Liver (tissue), 9 donors: ENCODE results near the gene NAGA. TPM values are rescaled to one million over a fixed set of nuclear protein-coding genes. Genes with fewer than 3 reads are reported as not detected.
A peak's percentile ranks its signal among the peaks of the same experiment; 100 is the strongest.

ENCODE experiments used
- DNase-seq: peaks from one replicate; pipeline ENCODE4 v3.0.0-alpha.2; 2017; ENCODE audit warnings: low spot score
- H3K27ac ChIP-seq, 2 donors: one replicate each; pipeline ENCODE4 v1.7.0; 2013; ENCODE audit warnings: inconsistent platforms in 2 of 2, low read length in 2 of 2, control low read depth in 1 of 2, low read depth in 1 of 2, mild to moderate bottlenecking in 1 of 2
- H3K27me3 ChIP-seq, 4 donors: one replicate each; pipeline versions ENCODE4 v1.6.1 to v1.7.0; 2013; ENCODE audit warnings: low read length in 3 of 4, inconsistent platforms in 1 of 4, mild to moderate bottlenecking in 1 of 4, moderate library complexity in 1 of 4; ENCODE audit not compliant: control insufficient read depth in 4 of 4, insufficient read depth in 4 of 4
- H3K36me3 ChIP-seq, 4 donors: one replicate each; pipeline versions ENCODE4 v1.6.1 to v1.7.0; 2013; ENCODE audit warnings: low read length in 3 of 4, mild to moderate bottlenecking in 3 of 4, low read depth in 1 of 4, moderate library complexity in 1 of 4; ENCODE audit not compliant: control insufficient read depth in 4 of 4, insufficient read depth in 3 of 4
- H3K4me1 ChIP-seq, 4 donors: one replicate each; pipeline versions ENCODE4 v1.6.1 to v1.7.0; 2013; ENCODE audit warnings: low read length in 3 of 4, mild to moderate bottlenecking in 3 of 4, moderate library complexity in 1 of 4; ENCODE audit not compliant: control insufficient read depth in 4 of 4, insufficient read depth in 4 of 4
- H3K4me3 ChIP-seq, 3 donors: one replicate each; pipeline versions ENCODE4 v1.6.1 to v1.7.0; 2013; ENCODE audit warnings: low read length in 3 of 3, control low read depth in 1 of 3, low read depth in 1 of 3, mild to moderate bottlenecking in 1 of 3
- H3K9ac ChIP-seq, 2 donors: one replicate each; pipeline ENCODE4 v1.7.0; 2013; ENCODE audit warnings: low read length in 2 of 2, mild to moderate bottlenecking in 2 of 2, moderate library complexity in 2 of 2, control low read depth in 1 of 2, low read depth in 1 of 2
- H3K9me3 ChIP-seq, 4 donors: one replicate each; pipeline versions ENCODE4 v1.6.1 to v1.7.0; 2013; ENCODE audit warnings: low read length in 3 of 4; ENCODE audit not compliant: control insufficient read depth in 4 of 4
- ATF3 ChIP-seq: IDR thresholded peaks from 2 replicates; pipeline ENCODE4 v1.6.1; 2016; ENCODE audit warnings: antibody characterized with exemption
- EGR1 ChIP-seq, 2 donors: IDR thresholded peaks; 2 replicates each; pipeline ENCODE4 v1.6.1; 2016 to 2018; ENCODE audit warnings: antibody characterized with exemption in 2 of 2, low read depth in 2 of 2
- FOXA1 ChIP-seq: IDR thresholded peaks from 2 replicates; pipeline ENCODE4 v1.6.1; 2016; ENCODE audit warnings: antibody characterized with exemption
- FOXA2 ChIP-seq: IDR thresholded peaks from 2 replicates; pipeline ENCODE4 v1.6.1; 2016; ENCODE audit warnings: antibody characterized with exemption
- GABPA ChIP-seq, 2 donors: IDR thresholded peaks in 1 of 2; conservative IDR thresholded peaks in 1 of 2; 2 replicates each; pipeline ENCODE4 v1.6.1; 2016; ENCODE audit warnings: antibody characterized with exemption in 2 of 2, mild to moderate bottlenecking in 1 of 2, moderate library complexity in 1 of 2
- HNF4A ChIP-seq, 2 donors: conservative IDR thresholded peaks; 2 replicates each; pipeline ENCODE4 v1.6.1; 2016; ENCODE audit warnings: antibody characterized with exemption in 2 of 2, mild to moderate bottlenecking in 2 of 2
- HNF4G ChIP-seq: IDR thresholded peaks from 2 replicates; pipeline ENCODE4 v1.6.1; 2016; ENCODE audit warnings: antibody characterized with exemption
- JUND ChIP-seq, 2 donors: IDR thresholded peaks; 2 replicates each; pipeline ENCODE4 v1.6.1; 2016; ENCODE audit warnings: antibody characterized with exemption in 2 of 2
- MAX ChIP-seq: IDR thresholded peaks from 2 replicates; pipeline ENCODE4 v1.6.1; 2016; ENCODE audit warnings: antibody characterized with exemption
- NR2F2 ChIP-seq: IDR thresholded peaks from 2 replicates; pipeline ENCODE4 v1.6.1; 2016; ENCODE audit warnings: antibody characterized with exemption
- RAD21 ChIP-seq, 2 donors: IDR thresholded peaks; 2 replicates each; pipeline ENCODE4 v1.6.1; 2016; ENCODE audit warnings: antibody characterized with exemption in 2 of 2, mild to moderate bottlenecking in 2 of 2
- REST ChIP-seq: IDR thresholded peaks from 2 replicates; pipeline ENCODE4 v1.6.1; 2016; ENCODE audit warnings: antibody characterized with exemption, mild to moderate bottlenecking
- RXRA ChIP-seq, 2 donors: IDR thresholded peaks; 2 replicates each; pipeline ENCODE4 v1.6.1; 2017 to 2018; ENCODE audit warnings: antibody characterized with exemption in 2 of 2, mild to moderate bottlenecking in 1 of 2
- SP1 ChIP-seq: IDR thresholded peaks from 2 replicates; pipeline ENCODE4 v1.6.1; 2018; ENCODE audit warnings: antibody characterized with exemption, mild to moderate bottlenecking
- TAF1 ChIP-seq: conservative IDR thresholded peaks from 2 replicates; pipeline ENCODE4 v1.6.1; 2016; ENCODE audit warnings: antibody characterized with exemption, mild to moderate bottlenecking
- YY1 ChIP-seq: IDR thresholded peaks from 2 replicates; pipeline ENCODE4 v1.6.1; 2016; ENCODE audit warnings: antibody characterized with exemption, mild to moderate bottlenecking
- WGBS: extraction: QIAGEN DNeasy Blood & Tissue Kit; methylation state at CpG from one replicate; pipeline ENCODE4 v1.1.7; 2013; 5-methylcytosine and 5-hydroxymethylcytosine counted together
- polyA plus RNA-seq, 2 donors: library from polyadenylated mRNA; stranded (reverse) in 1 of 2; unstranded in 1 of 2; fragments of 200-250 nt in 1 of 2; fragments of >200 nt in 1 of 2; fragmentation: Nextera tagmentation in 1 of 2; extraction: Ambion mirVana in 1 of 2; gene quantifications; one replicate each; pipeline versions ENCODE4 v1.2.1 to v1.2.3, GENCODE V29; 2013 to 2015
- total RNA-seq, 2 donors: library from RNA; depleted of rRNA; stranded (reverse); fragments of >200 nt; gene quantifications; one replicate each; pipeline ENCODE4 v1.2.3, GENCODE V29; 2014
- TF ChIP-seq, protein P1 (sequence below): IDR thresholded peaks from 2 replicates; pipeline ENCODE4 v1.6.1; 2016; ENCODE audit warnings: antibody characterized with exemption
- TF ChIP-seq, protein P2 (sequence below): fragments of 150-350 bp; IDR thresholded peaks from 2 replicates; pipeline ENCODE4 v1.5.1; 2017; ENCODE audit warnings: improper control_type of control experiment, low read depth, low read length; ENCODE audit not compliant: missing input control
- donor health status: healthy.
- donor health status: healthy.
- donor health status: healthy.
- donor health status: healthy.
- donor health status: healthy.

Gene NAGA
- total and polyA plus RNA-seq, 4 donors = 12.8 to 33.9 (median 23.9) TPM

- Histone ChIP-seq H3K27me3 (no peaks in the 10 kb centered on the region), H3K36me3 (no peaks in the 10 kb centered on the region), H3K9ac (no peak overlapping the region), H3K4me3 (no peak overlapping the region), H3K4me1 (peaks cover 5 to 27% (median 13%) of the 10 kb centered on the region in 4 donors), H3K27ac (no peak overlapping the region), H3K9me3 (peaks cover 0 to 2% (median 0%) of the 10 kb centered on the region in 4 donors)
- no peak for DNase-seq
- WGBS = 96% methylated on average over 20 of the region's 20 CpGs
- TF ChIP-seq JUND (IDR thresholded peaks at IDR 0.05) = no peak
- no peak for TF ChIP-seq FOXA1
Observed at GRCh38 chr22:42076764-42077485, 6.3 kb upstream of the NAGA start.

GRCh38 chr22:42074846-42075676, 4.4 kb upstream of the NAGA start:
- Histone ChIP-seq H3K9me3 (peaks cover 0 to 2% (median 0%) of the 10 kb centered on the region in 4 donors), H3K27ac (no peak overlapping the region), H3K36me3 (no peaks in the 10 kb centered on the region), H3K9ac (no peak overlapping the region), H3K4me3 (peak overlapping the region in 2 of 3 donors; percentile 6 to 54), H3K27me3 (no peaks in the 10 kb centered on the region), H3K4me1 (peaks cover 1 to 26% (median 18%) of the 10 kb centered on the region in 4 donors)
- TF ChIP-seq YY1 = no peak
- 83% methylated on average over 9 of the region's 9 CpGs for WGBS
- DNase-seq = no peak

DNA sequence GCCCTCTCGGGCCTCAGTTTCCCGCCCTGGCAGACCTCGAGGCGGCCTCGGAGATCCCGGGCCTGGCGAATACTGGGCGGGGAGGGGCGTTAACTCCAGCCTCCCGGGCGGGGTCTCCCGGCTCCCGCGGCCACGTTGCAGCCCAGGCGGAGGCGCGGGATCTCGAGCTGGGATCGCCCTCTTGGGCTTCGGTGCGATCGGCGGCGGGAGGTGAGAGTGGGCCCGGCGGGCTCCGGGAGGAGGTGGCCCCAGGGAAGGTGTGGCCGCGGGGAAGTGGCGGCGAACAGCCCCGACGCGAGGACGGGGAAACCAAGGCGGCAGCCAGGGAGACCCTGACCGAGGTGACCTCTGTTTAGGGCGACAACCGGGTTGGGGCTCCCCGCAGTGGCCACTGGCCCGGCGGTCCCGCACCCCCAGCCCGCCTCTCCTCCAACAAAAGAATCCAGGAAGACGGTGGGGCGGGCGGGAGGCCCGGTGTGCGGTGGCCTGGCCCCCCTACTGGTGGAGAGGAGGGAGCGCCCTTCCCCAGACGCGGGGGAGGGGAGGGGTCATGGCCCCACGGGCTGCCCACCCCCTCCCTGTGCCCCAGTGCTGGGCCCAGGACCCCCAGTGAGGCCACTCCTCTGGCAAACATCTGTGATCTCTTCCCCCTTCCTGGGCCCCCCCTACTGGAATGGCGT, 3.7 kb upstream of the NAGA start, which contains the start of gene PHETA2:
Gene PHETA2, plus strand, starts transcription at position 117 of the 680 bp plus-strand sequence. CDS start 3,046 bp downstream, outside the sequence.
- Histone ChIP-seq H3K9ac (peak within 1 kb of the TSS in 1 of 2 donors; percentile 40), H3K4me1 (peaks cover 3 to 34% (median 26%) of the 10 kb centered on the region in 4 donors), H3K36me3 (no peaks in the 10 kb centered on the region), H3K27ac (peak within 1 kb of the TSS; percentile 32 to 74), H3K27me3 (no peaks in the 10 kb centered on the region), H3K9me3 (peaks cover 0 to 2% (median 0%) of the 10 kb centered on the region in 4 donors), H3K4me3 (peak within 1 kb of the TSS; percentile 6 to 54 (median 25))
- TF ChIP-seq, protein P1, sequence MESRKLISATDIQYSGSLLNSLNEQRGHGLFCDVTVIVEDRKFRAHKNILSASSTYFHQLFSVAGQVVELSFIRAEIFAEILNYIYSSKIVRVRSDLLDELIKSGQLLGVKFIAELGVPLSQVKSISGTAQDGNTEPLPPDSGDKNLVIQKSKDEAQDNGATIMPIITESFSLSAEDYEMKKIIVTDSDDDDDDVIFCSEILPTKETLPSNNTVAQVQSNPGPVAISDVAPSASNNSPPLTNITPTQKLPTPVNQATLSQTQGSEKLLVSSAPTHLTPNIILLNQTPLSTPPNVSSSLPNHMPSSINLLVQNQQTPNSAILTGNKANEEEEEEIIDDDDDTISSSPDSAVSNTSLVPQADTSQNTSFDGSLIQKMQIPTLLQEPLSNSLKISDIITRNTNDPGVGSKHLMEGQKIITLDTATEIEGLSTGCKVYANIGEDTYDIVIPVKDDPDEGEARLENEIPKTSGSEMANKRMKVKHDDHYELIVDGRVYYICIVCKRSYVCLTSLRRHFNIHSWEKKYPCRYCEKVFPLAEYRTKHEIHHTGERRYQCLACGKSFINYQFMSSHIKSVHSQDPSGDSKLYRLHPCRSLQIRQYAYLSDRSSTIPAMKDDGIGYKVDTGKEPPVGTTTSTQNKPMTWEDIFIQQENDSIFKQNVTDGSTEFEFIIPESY = no peak
- TF ChIP-seq NR2F2 (no peak), FOXA1 (no peak), MAX (no peak), REST (no peak), GABPA (IDR thresholded peaks at IDR 0.05 in 1 of 2, conservative IDR thresholded peaks at IDR 0.05 in 1 of 2) (no peak), SP1 (no peak), EGR1 (IDR thresholded peaks at IDR 0.05; ENCODE audit: low read depth in 2 of 2) (no peak), HNF4G (no peak), FOXA2 (no peak), YY1 (no peak), TAF1 (no peak), RAD21 (IDR thresholded peaks at IDR 0.05) (no peak), JUND (IDR thresholded peaks at IDR 0.05) (no peak), ATF3 (no peak), HNF4A (conservative IDR thresholded peaks at IDR 0.05) (no peak), RXRA (IDR thresholded peaks at IDR 0.05) (no peak)
- TF ChIP-seq, protein P2, sequence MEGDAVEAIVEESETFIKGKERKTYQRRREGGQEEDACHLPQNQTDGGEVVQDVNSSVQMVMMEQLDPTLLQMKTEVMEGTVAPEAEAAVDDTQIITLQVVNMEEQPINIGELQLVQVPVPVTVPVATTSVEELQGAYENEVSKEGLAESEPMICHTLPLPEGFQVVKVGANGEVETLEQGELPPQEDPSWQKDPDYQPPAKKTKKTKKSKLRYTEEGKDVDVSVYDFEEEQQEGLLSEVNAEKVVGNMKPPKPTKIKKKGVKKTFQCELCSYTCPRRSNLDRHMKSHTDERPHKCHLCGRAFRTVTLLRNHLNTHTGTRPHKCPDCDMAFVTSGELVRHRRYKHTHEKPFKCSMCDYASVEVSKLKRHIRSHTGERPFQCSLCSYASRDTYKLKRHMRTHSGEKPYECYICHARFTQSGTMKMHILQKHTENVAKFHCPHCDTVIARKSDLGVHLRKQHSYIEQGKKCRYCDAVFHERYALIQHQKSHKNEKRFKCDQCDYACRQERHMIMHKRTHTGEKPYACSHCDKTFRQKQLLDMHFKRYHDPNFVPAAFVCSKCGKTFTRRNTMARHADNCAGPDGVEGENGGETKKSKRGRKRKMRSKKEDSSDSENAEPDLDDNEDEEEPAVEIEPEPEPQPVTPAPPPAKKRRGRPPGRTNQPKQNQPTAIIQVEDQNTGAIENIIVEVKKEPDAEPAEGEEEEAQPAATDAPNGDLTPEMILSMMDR = no peak
- DNase-seq = peak; percentile 68
- WGBS = 11% methylated on average over 55 of the region's 55 CpGs
